GM21360 (cell line): ENCODE data around the gene SLC29A3.

Experiments used
- ATAC-seq: cut with Tn5 transposase; IDR thresholded peaks from one replicate; pipeline ENCODE4 v1.9.1; 2021; ENCODE audit warnings: mild to moderate bottlenecking, moderate library complexity; ENCODE audit not compliant: unreplicated experiment

SLC29A3 gene

DNA sequence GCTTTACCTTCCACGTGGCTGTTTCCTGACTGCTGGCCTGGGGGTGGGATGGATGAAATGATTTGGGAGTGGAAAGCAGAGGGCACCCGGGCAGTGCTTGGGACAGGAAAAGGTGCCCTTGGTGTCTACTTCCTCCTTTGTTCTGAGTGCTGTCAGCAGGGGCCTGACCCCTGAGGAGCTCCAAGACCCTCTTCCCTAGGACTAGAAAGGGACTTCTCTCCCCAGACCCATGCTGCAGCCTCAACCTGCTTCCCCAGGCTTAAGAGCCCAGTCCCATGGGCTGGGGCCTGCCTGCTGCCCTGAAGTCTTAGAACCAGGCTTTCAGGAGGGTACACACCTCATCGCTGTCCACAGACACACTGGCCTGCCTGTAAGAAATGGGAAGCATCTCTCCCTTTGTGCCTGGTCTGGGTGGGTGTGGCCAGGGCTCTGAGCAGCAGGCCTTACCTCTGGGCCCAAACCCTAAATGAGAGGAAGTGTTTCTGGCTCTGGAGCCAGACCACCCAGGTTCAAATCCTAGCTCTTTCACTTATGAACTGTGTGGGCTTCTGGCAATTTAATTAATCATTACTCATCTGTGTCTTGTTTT lies 90.6 kb downstream of the SLC29A3 start:
- no peak for ATAC-seq
